ENCODE measurements around the gene NEUROD6. TPM values are rescaled to one million over a fixed set of nuclear protein-coding genes. Genes with fewer than 3 reads are reported as not detected.

Gene NEUROD6
- total RNA-seq, 4 donors from 2014 or later = not detected

DNA sequence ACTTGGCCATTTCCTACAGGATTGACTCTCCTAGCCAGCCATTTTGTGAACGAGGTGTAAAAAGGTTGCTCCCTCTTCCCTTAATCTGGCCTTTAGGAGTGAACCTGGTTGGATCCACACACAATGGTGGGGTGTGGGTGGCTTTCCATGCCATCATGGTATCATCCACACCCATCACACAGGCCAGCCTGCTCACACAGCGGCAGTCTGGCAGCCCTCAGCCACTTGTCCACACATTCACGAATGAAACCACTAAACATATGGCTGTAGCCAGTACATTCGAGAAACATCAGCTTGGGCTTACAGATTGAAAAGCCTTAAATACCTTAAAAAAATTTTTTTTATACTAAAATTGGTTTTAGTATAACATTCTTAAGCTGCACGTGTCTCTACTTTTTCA, 31.9 kb downstream of the NEUROD6 start:
- DNase-seq (ENCODE audit: extremely low spot score) = no peak
- WGBS = 81% methylated on average over 5 of the region's 5 CpGs
- Histone ChIP-seq H3K4me1 (no peaks in the 10 kb centered on the region), H3K9me3 (no peaks in the 10 kb centered on the region), H3K27ac (replicated peaks in 1 of 4) (no peak overlapping the region), H3K27me3 (peaks cover 0 to 12% (median 0%) of the 10 kb centered on the region in 4 donors), H3K4me3 (no peak overlapping the region), H3K36me3 (no peaks in the 10 kb centered on the region)
- TF ChIP-seq, protein P1, sequence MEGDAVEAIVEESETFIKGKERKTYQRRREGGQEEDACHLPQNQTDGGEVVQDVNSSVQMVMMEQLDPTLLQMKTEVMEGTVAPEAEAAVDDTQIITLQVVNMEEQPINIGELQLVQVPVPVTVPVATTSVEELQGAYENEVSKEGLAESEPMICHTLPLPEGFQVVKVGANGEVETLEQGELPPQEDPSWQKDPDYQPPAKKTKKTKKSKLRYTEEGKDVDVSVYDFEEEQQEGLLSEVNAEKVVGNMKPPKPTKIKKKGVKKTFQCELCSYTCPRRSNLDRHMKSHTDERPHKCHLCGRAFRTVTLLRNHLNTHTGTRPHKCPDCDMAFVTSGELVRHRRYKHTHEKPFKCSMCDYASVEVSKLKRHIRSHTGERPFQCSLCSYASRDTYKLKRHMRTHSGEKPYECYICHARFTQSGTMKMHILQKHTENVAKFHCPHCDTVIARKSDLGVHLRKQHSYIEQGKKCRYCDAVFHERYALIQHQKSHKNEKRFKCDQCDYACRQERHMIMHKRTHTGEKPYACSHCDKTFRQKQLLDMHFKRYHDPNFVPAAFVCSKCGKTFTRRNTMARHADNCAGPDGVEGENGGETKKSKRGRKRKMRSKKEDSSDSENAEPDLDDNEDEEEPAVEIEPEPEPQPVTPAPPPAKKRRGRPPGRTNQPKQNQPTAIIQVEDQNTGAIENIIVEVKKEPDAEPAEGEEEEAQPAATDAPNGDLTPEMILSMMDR (IDR thresholded peaks at IDR 0.05) = no peak
- no peak for TF ChIP-seq EP300 (IDR thresholded peaks at IDR 0.05)
- no peak for TF ChIP-seq POLR2AphosphoS5 (IDR thresholded peaks at IDR 0.05)
- TF ChIP-seq POLR2A (IDR thresholded peaks at IDR 0.05; ENCODE audit: low read depth) = no peak
- intact Hi-C loops (cut with DNase I) = no loop called here

DNA sequence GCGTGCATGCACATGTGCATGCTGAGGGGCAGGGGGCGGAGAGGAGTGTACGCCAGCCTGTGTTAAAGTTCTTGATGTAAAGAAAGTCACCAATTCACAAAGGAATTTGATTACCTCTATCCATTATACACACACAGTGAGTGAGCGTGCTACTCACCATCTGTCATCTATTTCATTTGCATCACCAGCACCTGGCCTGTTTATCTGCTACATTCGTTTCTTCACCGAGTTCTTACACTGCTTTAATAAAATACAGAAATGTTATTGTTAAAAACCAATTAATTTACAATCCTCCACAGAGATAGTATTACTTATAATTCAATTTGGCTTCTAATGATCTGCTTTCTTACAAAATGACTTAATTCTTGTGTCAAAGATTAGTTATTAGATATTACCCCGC, 32.6 kb downstream of the NEUROD6 start:
- H3K4me3 ChIP-seq = no peak overlapping the region
- no peaks in the 10 kb centered on the region for H3K9me3 ChIP-seq
- intact Hi-C loops (cut with DNase I) = no loop called here
- peaks cover 0 to 12% (median 0%) of the 10 kb centered on the region in 4 donors for H3K27me3 ChIP-seq
- DNase-seq (ENCODE audit: extremely low spot score) = no peak
- H3K27ac ChIP-seq (replicated peaks in 1 of 4) = no peak overlapping the region
- H3K4me1 ChIP-seq = no peaks in the 10 kb centered on the region
- no peak for TF ChIP-seq EP300 (IDR thresholded peaks at IDR 0.05)
- TF ChIP-seq POLR2A (IDR thresholded peaks at IDR 0.05; ENCODE audit: low read depth) = no peak
- TF ChIP-seq, protein P1 (IDR thresholded peaks at IDR 0.05) = no peak
- no peak for TF ChIP-seq POLR2AphosphoS5 (IDR thresholded peaks at IDR 0.05)
- H3K36me3 ChIP-seq = no peaks in the 10 kb centered on the region
- WGBS = 52% methylated on average over 7 of the region's 7 CpGs

DNA sequence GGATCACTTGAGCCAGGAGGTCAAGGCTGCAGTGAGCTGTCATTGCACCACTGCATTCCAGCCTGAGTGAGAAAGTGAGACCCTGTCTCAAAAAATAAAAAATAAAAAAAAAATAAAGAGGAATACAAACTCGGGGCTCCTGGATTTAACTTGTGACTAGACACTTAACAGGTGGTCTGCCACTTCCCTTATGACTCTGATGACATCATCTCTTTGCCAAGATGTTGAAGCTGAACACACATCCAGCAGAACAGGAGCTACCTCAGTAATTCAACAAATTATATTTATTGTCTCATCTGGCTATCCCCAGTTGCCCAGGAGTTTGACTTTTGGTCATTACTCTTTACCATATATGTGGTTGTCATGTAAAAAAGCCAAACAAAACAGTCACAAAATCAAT, 35.3 kb downstream of the NEUROD6 start:
- Histone ChIP-seq H3K27me3 (peaks cover 0 to 12% (median 0%) of the 10 kb centered on the region in 4 donors), H3K9me3 (no peaks in the 10 kb centered on the region), H3K4me3 (no peak overlapping the region), H3K36me3 (no peaks in the 10 kb centered on the region), H3K27ac (replicated peaks in 1 of 4) (no peak overlapping the region), H3K4me1 (no peaks in the 10 kb centered on the region)
- TF ChIP-seq POLR2AphosphoS5 (IDR thresholded peaks at IDR 0.05) (no peak), POLR2A (IDR thresholded peaks at IDR 0.05; ENCODE audit: low read depth) (no peak), EP300 (IDR thresholded peaks at IDR 0.05) (no peak)
- TF ChIP-seq, protein P1 (IDR thresholded peaks at IDR 0.05) = no peak
- intact Hi-C loops (cut with DNase I) = no loop called here
- DNase-seq (ENCODE audit: extremely low spot score) = no peak
- WGBS = 48% methylated on average over 1 of the region's 1 CpG

DNA sequence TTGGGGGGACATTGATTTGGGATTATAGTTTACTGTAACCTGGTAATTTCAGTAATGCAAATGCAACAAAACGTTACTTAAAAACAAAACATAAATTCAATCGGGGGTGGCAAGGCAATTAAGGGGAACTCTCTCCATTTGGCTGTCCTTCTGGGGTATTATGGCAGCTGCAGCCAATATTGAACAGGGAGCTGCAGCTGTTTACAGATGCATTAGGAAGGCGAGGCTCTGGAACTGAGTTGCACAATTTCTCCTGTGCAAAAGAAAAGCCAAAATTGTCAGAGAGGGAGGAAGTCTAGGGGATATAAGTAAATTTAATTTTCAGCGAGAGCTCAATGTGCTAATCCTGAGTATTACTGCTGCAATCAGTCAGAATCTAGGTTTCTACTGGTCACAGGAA, 36.1 kb downstream of the NEUROD6 start:
- Histone ChIP-seq H3K9me3 (no peaks in the 10 kb centered on the region), H3K27ac (replicated peaks in 1 of 4) (no peak overlapping the region), H3K27me3 (peaks cover 0 to 12% (median 0%) of the 10 kb centered on the region in 4 donors), H3K36me3 (no peaks in the 10 kb centered on the region), H3K4me3 (no peak overlapping the region), H3K4me1 (no peaks in the 10 kb centered on the region)
- intact Hi-C loops (cut with DNase I) = no loop called here
- TF ChIP-seq POLR2AphosphoS5 (IDR thresholded peaks at IDR 0.05) (no peak), POLR2A (IDR thresholded peaks at IDR 0.05; ENCODE audit: low read depth) (no peak), EP300 (IDR thresholded peaks at IDR 0.05) (no peak)
- TF ChIP-seq, protein P1 (IDR thresholded peaks at IDR 0.05) = no peak
- WGBS = 56% methylated on average over 4 of the region's 4 CpGs
- no peak for DNase-seq (ENCODE audit: extremely low spot score)

DNA sequence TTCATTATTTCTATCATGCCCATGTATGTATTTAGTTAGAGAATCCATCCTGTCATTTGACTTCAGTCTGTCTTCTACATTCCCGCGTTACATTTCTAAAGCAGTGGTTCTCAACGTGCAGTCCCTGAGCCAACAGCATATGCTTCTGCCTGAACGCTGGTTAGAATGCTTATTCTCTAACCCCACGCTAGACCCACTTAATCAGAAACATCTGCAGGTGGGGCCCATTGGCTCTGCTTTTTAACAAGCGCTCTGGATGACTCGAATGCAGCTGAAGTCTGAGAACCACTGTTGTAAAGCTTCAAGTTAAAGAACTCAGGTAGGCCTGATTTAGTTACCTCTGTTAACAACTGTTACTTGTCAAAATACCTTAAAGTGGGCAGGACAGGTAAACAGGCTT, 38.2 kb downstream of the NEUROD6 start:
- no peaks in the 10 kb centered on the region for H3K36me3 ChIP-seq
- TF ChIP-seq POLR2AphosphoS5 (IDR thresholded peaks at IDR 0.05) (no peak), POLR2A (IDR thresholded peaks at IDR 0.05; ENCODE audit: low read depth) (no peak), EP300 (IDR thresholded peaks at IDR 0.05) (no peak)
- TF ChIP-seq, protein P1 (IDR thresholded peaks at IDR 0.05) = no peak
- WGBS = 47% methylated on average over 7 of the region's 7 CpGs
- H3K27me3 ChIP-seq = no peaks in the 10 kb centered on the region
- no peaks in the 10 kb centered on the region for H3K4me1 ChIP-seq
- H3K27ac ChIP-seq (replicated peaks in 1 of 4) = no peak overlapping the region
- no peaks in the 10 kb centered on the region for H3K9me3 ChIP-seq
- intact Hi-C loops (cut with DNase I) = no loop called here
- H3K4me3 ChIP-seq = no peak overlapping the region
- DNase-seq (ENCODE audit: extremely low spot score) = no peak
